Osteocyte (in vitro differentiated cells): ENCODE data around the gene RAC3. TPM values are rescaled to one million over a fixed set of nuclear protein-coding genes. Genes with fewer than 3 reads are reported as not detected.

Experiments used
- DNase-seq: peaks from one replicate; pipeline ENCODE4 v3.0.0; 2021; ENCODE audit warnings: mixed read lengths; ENCODE audit not compliant: unreplicated experiment; ENCODE audit errors: extremely low spot score
- H3K27ac Mint-ChIP-seq: one replicate; pipeline ENCODE4 v1.8.0; 2021; ENCODE audit warnings: mild to moderate bottlenecking, mixed read lengths; ENCODE audit not compliant: unreplicated experiment
- H3K27me3 Mint-ChIP-seq: one replicate; pipeline ENCODE4 v1.8.0; 2021; ENCODE audit warnings: mixed read lengths; ENCODE audit not compliant: unreplicated experiment
- H3K36me3 Mint-ChIP-seq: one replicate; pipeline ENCODE4 v1.8.0; 2021; ENCODE audit warnings: mixed read lengths; ENCODE audit not compliant: unreplicated experiment
- H3K4me1 Mint-ChIP-seq: one replicate; pipeline ENCODE4 v1.8.0; 2021; ENCODE audit warnings: mixed read lengths; ENCODE audit not compliant: unreplicated experiment
- H3K4me3 Mint-ChIP-seq: one replicate; pipeline ENCODE4 v1.8.0; 2021; ENCODE audit warnings: mild to moderate bottlenecking, moderate library complexity, mixed read lengths; ENCODE audit not compliant: unreplicated experiment
- H3K9me3 Mint-ChIP-seq: one replicate; pipeline ENCODE4 v1.8.0; 2021; ENCODE audit warnings: mixed read lengths; ENCODE audit not compliant: unreplicated experiment
- total RNA-seq: library from RNA; stranded (reverse); gene quantifications from 2 replicates; pipeline ENCODE4 v1.2.1, GENCODE V29; 2021
- TF ChIP-seq, protein P1 (sequence below): fragments of 200-600 bp; sonication (generic); IDR thresholded peaks from 2 replicates; pipeline ENCODE4 v1.5.0; 2021; ENCODE audit warnings: antibody characterized with exemption, mild to moderate bottlenecking, moderate library complexity

RAC3 gene
- total RNA-seq, 1 donor from 2014 or later: 19.4 TPM

DNA sequence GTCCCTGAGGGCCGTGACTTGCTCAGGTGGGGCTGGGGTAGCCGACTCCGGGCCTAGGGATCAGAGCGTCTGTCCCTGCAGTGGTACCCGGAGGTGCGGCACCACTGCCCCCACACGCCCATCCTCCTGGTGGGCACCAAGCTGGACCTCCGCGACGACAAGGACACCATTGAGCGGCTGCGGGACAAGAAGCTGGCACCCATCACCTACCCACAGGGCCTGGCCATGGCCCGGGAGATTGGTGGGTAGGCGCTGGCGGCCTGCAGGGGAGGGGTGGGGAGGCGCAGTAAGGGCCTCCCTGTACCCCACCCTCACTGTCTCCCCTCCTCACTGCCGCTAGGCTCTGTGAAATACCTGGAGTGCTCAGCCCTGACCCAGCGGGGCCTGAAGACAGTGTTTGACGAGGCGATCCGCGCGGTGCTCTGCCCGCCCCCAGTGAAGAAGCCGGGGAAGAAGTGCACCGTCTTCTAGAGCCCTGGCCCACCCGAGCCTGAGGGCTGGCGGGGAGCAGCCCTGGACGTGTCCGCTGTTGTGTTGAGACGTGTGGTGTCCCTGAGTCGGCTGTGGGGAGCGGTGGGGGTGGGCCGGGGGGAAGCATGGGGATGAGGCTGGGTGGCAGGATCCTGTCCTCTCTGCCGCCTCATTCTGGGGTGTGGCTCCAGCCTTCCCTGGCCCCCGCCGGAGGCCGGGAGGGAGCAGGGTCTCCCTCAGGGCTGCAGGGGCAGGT is 2.0 kb downstream of the RAC3 start:
- Mint-ChIP-seq H3K4me3 (peak overlapping the region; percentile 56), H3K36me3 (no peaks in the 10 kb centered on the region), H3K27me3 (no peaks in the 10 kb centered on the region), H3K9me3 (no peaks in the 10 kb centered on the region), H3K4me1 (peaks cover 22% of the 10 kb centered on the region), H3K27ac (no peak overlapping the region)
- TF ChIP-seq, protein P1, sequence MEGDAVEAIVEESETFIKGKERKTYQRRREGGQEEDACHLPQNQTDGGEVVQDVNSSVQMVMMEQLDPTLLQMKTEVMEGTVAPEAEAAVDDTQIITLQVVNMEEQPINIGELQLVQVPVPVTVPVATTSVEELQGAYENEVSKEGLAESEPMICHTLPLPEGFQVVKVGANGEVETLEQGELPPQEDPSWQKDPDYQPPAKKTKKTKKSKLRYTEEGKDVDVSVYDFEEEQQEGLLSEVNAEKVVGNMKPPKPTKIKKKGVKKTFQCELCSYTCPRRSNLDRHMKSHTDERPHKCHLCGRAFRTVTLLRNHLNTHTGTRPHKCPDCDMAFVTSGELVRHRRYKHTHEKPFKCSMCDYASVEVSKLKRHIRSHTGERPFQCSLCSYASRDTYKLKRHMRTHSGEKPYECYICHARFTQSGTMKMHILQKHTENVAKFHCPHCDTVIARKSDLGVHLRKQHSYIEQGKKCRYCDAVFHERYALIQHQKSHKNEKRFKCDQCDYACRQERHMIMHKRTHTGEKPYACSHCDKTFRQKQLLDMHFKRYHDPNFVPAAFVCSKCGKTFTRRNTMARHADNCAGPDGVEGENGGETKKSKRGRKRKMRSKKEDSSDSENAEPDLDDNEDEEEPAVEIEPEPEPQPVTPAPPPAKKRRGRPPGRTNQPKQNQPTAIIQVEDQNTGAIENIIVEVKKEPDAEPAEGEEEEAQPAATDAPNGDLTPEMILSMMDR: no peak
- no peak for DNase-seq

DNA sequence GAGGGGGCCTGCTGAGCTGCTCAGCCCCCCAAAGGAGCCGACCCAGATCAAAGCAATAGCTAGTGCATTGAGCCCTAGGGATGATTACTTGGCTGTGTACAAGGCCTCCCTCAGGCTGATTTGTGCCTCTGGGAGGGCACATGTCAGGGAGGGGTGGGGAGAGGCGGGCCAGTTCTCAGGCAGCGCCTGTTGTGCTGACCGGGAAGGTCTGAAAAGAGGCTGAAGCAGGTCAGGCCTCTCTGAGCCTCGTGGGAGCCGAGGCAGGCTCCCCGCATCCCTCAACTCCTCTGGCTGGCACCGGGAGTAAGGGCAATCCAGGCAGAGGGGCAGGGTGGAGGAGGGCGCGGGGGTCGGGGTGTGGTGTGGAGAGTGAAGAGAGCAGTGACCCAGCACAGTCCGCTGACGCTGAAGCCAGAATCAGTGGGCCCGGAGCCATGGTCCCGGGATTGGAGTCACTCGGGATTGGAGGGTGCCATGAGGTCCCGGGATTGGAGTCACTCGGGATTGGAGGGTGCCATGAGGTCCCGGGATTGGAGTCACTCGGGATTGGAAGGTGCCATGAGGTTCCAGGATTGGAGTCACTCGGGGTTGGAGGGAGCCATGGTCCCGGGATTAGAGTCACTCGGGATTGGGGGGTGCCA is 3.0 kb downstream of the RAC3 start:
- Mint-ChIP-seq H3K27me3 (no peaks in the 10 kb centered on the region), H3K4me3 (no peak overlapping the region), H3K27ac (no peak overlapping the region), H3K4me1 (peaks cover 22% of the 10 kb centered on the region), H3K36me3 (no peaks in the 10 kb centered on the region), H3K9me3 (no peaks in the 10 kb centered on the region)
- TF ChIP-seq, protein P1: no peak
- DNase-seq: no peak

DNA sequence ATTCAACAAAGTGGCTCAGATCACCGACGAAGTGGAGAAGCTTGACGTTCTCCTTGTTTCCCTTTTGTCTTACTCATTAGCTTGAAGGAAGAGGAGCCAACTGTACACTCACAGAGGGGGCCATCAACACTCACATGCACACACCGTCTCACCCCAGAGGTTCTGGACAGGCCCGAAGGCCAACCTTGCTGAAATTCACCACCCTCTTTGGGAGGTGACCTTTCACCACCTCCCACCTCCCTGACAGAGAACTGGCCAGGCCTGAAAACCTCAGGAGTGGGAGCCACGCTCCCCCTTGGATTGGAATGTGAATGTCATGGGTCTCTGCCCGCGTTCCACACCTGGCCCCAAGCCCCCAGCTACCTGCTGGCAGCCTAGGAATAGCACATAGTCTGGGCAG is 4.0 kb downstream of the RAC3 start:
- Mint-ChIP-seq H3K36me3 (no peaks in the 10 kb centered on the region), H3K9me3 (no peaks in the 10 kb centered on the region), H3K4me3 (peak overlapping the region; percentile 50), H3K27ac (no peak overlapping the region), H3K27me3 (no peaks in the 10 kb centered on the region), H3K4me1 (peaks cover 18% of the 10 kb centered on the region)
- no peak for DNase-seq
- TF ChIP-seq, protein P1: no peak

DNA sequence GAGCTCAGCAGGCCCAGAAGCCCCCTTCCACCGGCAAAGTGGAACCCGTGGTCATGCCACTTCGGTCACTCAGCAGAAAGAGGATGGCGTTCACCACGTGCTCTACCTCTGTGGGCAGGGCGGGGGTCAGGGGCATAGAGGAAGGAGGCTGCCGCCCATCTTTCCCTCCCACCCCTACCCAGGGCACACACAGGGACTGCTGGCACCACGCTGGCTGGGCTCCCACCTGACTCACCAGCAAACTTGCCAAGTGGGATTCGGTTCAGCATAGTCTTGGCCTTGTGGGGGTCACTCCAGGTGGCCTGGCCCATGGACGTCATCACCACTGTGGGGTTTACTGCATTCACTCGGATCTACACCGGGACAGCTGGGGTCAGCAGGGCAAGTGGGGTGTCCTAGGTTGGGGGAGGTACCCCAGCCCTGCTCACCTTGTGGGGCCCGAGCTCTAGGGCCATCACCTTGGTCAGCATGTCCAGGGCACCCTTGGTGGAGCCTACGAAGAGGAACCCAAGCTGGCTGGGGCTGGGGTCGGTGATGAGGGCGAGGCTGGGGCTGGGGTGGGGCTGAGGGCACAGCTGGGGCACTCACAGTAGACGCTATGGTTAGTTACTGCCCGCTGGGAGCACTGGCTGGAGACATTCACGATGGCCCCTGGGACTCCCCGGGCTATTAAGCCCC is 4.6 kb downstream of the RAC3 start:
- H3K27ac Mint-ChIP-seq: no peak overlapping the region
- H3K36me3 Mint-ChIP-seq: no peaks in the 10 kb centered on the region
- no peaks in the 10 kb centered on the region for H3K27me3 Mint-ChIP-seq
- H3K4me1 Mint-ChIP-seq: peaks cover 17% of the 10 kb centered on the region
- DNase-seq: no peak
- peak overlapping the region; percentile 73 for H3K4me3 Mint-ChIP-seq
- TF ChIP-seq, protein P1: no peak
- H3K9me3 Mint-ChIP-seq: no peaks in the 10 kb centered on the region

DNA sequence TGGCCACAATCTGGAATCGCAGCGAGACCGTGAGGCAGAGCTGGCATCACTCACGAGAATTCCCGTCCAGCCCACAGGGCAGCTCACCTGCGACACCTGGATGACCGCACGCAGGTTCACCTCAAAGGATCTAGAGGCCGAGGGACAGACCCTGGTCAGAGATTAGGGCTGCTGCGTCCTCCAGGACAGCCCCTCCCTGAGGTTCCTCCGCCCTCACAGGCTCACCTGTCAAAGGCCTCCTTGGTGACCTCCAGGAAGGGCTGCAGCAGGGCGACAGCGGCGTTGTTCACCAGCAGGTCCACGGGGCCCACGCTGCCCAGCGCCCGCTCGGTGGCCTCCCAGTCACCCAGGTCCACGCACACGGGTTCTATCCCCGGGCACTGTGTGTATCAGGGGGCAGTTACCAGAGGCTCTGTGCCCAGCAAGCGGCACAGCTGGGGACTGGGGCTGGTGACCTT is 5.2 kb downstream of the RAC3 start:
- TF ChIP-seq, protein P1: no peak
- no peaks in the 10 kb centered on the region for H3K9me3 Mint-ChIP-seq
- peaks cover 21% of the 10 kb centered on the region for H3K4me1 Mint-ChIP-seq
- peak overlapping the region; percentile 76 for H3K27ac Mint-ChIP-seq
- no peak for DNase-seq
- no peaks in the 10 kb centered on the region for H3K36me3 Mint-ChIP-seq
- H3K4me3 Mint-ChIP-seq: peak overlapping the region; percentile 73
- no peaks in the 10 kb centered on the region for H3K27me3 Mint-ChIP-seq
